ENCODE measurements around the gene TM4SF4.
A peak's percentile ranks its signal among the peaks of the same experiment; 100 is the strongest.

TM4SF4 gene

GRCh38 chr3:149455989-149456388 is 18.5 kb upstream of the TM4SF4 start:
- no peak for DNase-seq

GRCh38 chr3:149459491-149460059 is 14.9 kb upstream of the TM4SF4 start:
- DNase-seq: no peak

GRCh38 chr3:149460117-149460516 is 14.4 kb upstream of the TM4SF4 start:
- DNase-seq: no peak

- no peak for DNase-seq
Measured at GRCh38 chr3:149462051-149462450, 12.4 kb upstream of the TM4SF4 start.

GRCh38 chr3:149462581-149463011 is 11.9 kb upstream of the TM4SF4 start:
- no peak for DNase-seq

GRCh38 chr3:149463921-149464320 is 10.6 kb upstream of the TM4SF4 start:
- no peak for DNase-seq

- DNase-seq: no peak
Measured at GRCh38 chr3:149464542-149465328, 9.8 kb upstream of the TM4SF4 start.

- no peak for DNase-seq
Measured at GRCh38 chr3:149465351-149465883, 9.1 kb upstream of the TM4SF4 start.

GRCh38 chr3:149466192-149466591 is 8.3 kb upstream of the TM4SF4 start:
- no peak for DNase-seq

GRCh38 chr3:149468504-149469212 is 5.8 kb upstream of the TM4SF4 start:
- no peak for DNase-seq

GRCh38 chr3:149470381-149470780 is 4.1 kb upstream of the TM4SF4 start:
- DNase-seq: no peak

GRCh38 chr3:149472030-149472797 is 2.3 kb upstream of the TM4SF4 start:
- DNase-seq: no peak

- DNase-seq: no peak
Measured at GRCh38 chr3:149473357-149474249, 894 bp upstream of the TM4SF4 start.

- no peak for DNase-seq
Measured at GRCh38 chr3:149475451-149476060, 1.1 kb downstream of the TM4SF4 start.

- no peak for DNase-seq
Measured at GRCh38 chr3:149476225-149476624, 1.7 kb downstream of the TM4SF4 start.

- DNase-seq: no peak
Measured at GRCh38 chr3:149479621-149480325, 5.3 kb downstream of the TM4SF4 start.

GRCh38 chr3:149480326-149481017 is 6.0 kb downstream of the TM4SF4 start:
- DNase-seq: peak; percentile 60

GRCh38 chr3:149481056-149481455 is 6.6 kb downstream of the TM4SF4 start:
- no peak for DNase-seq

GRCh38 chr3:149481491-149481890 is 7.0 kb downstream of the TM4SF4 start:
- no peak for DNase-seq

GRCh38 chr3:149486726-149487125 is 12.2 kb downstream of the TM4SF4 start:
- no peak for DNase-seq
